ENCODE data around the gene NOCT. TPM values are rescaled to one million over a fixed set of nuclear protein-coding genes. Genes with fewer than 3 reads are reported as not detected.
"Not testable (repeated sequence)": the region's sequence is repeated elsewhere in the genome, so short reads cannot be mapped to it uniquely, and the experiment has no call there.

Gene NOCT
- total RNA-seq, 2 experiments from 2014 or later, result 9.3 to 10.4 TPM

- Mint-ChIP-seq H3K4me1 (ENCODE audit: low read depth) (no peaks in the 10 kb centered on the region), H3K36me3 (ENCODE audit: low read depth) (no peaks in the 10 kb centered on the region), H3K27me3 (ENCODE audit: low read depth) (peaks cover 3% of the 10 kb centered on the region), H3K9me3 (no peaks in the 10 kb centered on the region), H3K4me3 (no peak overlapping the region), H3K27ac (no peak overlapping the region)
- no peak for DNase-seq
- intact Hi-C loops (cut with micrococcal nuclease), result no loop called here
- CTCF ChIA-PET, result no interaction called here
Measured at GRCh38 chr4:138984647-138985046, 30.9 kb upstream of the NOCT start.

- CTCF ChIA-PET, result no interaction called here
- H3K36me3 Mint-ChIP-seq (ENCODE audit: low read depth), result no peaks in the 10 kb centered on the region
- peaks cover 3% of the 10 kb centered on the region for H3K27me3 Mint-ChIP-seq (ENCODE audit: low read depth)
- no peaks in the 10 kb centered on the region for H3K4me1 Mint-ChIP-seq (ENCODE audit: low read depth)
- H3K9me3 Mint-ChIP-seq, result no peaks in the 10 kb centered on the region
- no peak overlapping the region for H3K27ac Mint-ChIP-seq
- intact Hi-C loops (cut with micrococcal nuclease), result no loop called here
- H3K4me3 Mint-ChIP-seq, result no peak overlapping the region
- no peak for DNase-seq
Measured at GRCh38 chr4:138992676-138993075, 22.9 kb upstream of the NOCT start.

DNA sequence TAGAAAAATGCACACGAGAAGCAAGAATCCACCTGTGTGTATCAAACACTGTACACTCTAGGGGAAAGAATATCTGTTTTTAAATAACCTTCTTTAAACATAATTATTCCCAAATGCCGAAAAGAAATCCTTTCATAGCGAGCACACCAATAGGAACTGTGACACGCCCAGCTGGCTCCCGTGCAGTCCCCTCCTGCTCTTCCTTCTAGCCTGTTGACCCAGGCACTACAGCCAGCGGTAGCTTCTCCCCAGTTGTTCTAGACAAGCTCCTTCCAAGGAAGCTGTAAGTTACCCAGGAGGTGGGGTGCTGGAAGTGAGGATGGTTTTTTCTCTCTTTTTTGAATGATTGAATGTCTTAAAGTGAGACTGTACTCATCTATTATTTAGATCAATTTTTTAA, 19.5 kb upstream of the NOCT start:
- H3K27ac Mint-ChIP-seq, result no peak overlapping the region
- CTCF ChIA-PET, result no interaction called here
- no peaks in the 10 kb centered on the region for H3K27me3 Mint-ChIP-seq (ENCODE audit: low read depth)
- no peak for DNase-seq
- no peaks in the 10 kb centered on the region for H3K36me3 Mint-ChIP-seq (ENCODE audit: low read depth)
- intact Hi-C loops (cut with micrococcal nuclease), result no loop called here
- H3K4me3 Mint-ChIP-seq, result no peak overlapping the region
- no peaks in the 10 kb centered on the region for H3K9me3 Mint-ChIP-seq
- no peaks in the 10 kb centered on the region for H3K4me1 Mint-ChIP-seq (ENCODE audit: low read depth)

- Mint-ChIP-seq H3K4me3 (no peak overlapping the region), H3K36me3 (ENCODE audit: low read depth) (no peaks in the 10 kb centered on the region), H3K4me1 (ENCODE audit: low read depth) (no peaks in the 10 kb centered on the region), H3K27me3 (ENCODE audit: low read depth) (no peaks in the 10 kb centered on the region), H3K9me3 (no peaks in the 10 kb centered on the region), H3K27ac (no peak overlapping the region)
- CTCF ChIA-PET, result no interaction called here
- DNase-seq, result no peak
- intact Hi-C loops (cut with micrococcal nuclease), result no loop called here
Measured at GRCh38 chr4:138999666-139000065, 15.9 kb upstream of the NOCT start.

DNA sequence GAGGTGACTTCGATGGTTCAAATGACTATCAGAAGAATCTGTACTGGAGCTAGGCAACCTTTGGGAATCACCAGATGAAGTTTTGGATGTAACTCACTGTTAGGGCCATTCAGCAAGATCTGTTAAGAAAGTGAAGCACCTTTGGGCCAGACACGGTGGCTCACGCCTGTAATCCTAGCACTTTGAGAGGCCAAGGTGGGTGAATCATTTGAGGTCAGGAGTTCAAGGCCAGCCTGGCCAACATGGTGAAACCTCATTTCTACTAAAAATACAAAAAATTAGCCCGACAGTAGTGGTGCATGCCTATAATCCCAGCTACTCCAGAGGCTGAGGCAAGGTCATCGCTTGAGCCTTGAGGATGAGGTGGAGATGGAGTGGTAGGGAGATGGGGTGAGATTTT, 15.4 kb upstream of the NOCT start:
- H3K9me3 Mint-ChIP-seq; H3K27ac Mint-ChIP-seq; H3K36me3 Mint-ChIP-seq (ENCODE audit: low read depth); H3K4me3 Mint-ChIP-seq; DNase-seq; H3K27me3 Mint-ChIP-seq (ENCODE audit: low read depth); CTCF ChIA-PET; intact Hi-C loops (cut with micrococcal nuclease); H3K4me1 Mint-ChIP-seq (ENCODE audit: low read depth): not testable (repeated sequence)

- DNase-seq; H3K4me3 Mint-ChIP-seq; H3K4me1 Mint-ChIP-seq (ENCODE audit: low read depth); H3K27me3 Mint-ChIP-seq (ENCODE audit: low read depth); H3K9me3 Mint-ChIP-seq; H3K27ac Mint-ChIP-seq; H3K36me3 Mint-ChIP-seq (ENCODE audit: low read depth); intact Hi-C loops (cut with micrococcal nuclease): not testable (repeated sequence)
- CTCF ChIA-PET, result interaction anchor here (0.7 kb wide), 2 partner anchors 24 to 31 kb away, joined by 3 to 4 read pairs; no protein-coding TSS in a partner anchor
Measured at GRCh38 chr4:139001430-139001829, 14.2 kb upstream of the NOCT start.

DNA sequence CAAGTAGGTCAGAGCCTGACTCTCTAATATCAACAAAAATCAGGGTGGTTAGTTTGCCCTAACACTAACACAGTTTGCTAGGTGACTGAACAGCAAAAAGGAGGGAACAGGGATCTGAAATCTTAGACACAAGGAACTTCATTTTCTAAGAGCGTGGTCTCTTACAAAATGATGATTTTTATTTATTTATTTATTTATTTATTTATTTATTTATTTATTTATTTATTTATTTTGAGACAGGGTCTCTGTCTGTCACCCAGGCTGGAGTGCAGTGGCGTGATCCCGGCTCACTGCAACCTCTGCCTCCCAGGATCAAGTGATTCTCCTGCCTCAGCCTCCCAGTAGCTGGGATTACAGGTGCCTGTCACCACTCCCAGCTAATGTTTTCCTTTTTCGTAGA, 11.9 kb upstream of the NOCT start:
- H3K9me3 Mint-ChIP-seq; H3K27ac Mint-ChIP-seq; DNase-seq; H3K4me3 Mint-ChIP-seq; H3K36me3 Mint-ChIP-seq (ENCODE audit: low read depth); H3K4me1 Mint-ChIP-seq (ENCODE audit: low read depth); CTCF ChIA-PET; H3K27me3 Mint-ChIP-seq (ENCODE audit: low read depth); intact Hi-C loops (cut with micrococcal nuclease): not testable (repeated sequence)

DNA sequence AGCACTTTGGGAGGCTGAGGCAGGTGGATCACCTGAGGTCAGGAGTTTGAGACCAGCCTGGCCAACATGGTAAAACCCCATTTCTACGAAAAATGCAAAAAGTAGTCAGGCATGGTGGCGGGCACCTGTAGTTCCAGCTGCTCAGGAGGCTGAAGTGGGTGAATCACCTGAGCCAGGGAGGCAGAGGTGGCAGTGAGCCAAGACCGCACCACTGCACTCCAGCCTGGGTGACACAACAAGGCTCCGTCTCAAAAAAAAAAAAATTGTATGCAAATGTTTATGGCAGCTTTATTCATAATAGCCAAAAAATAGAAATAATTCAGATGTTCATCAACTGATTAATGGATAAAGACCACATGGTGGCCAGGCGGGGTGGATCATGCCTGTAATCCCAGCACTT, 9.8 kb upstream of the NOCT start:
- intact Hi-C loops (cut with micrococcal nuclease), result no loop called here
- Mint-ChIP-seq H3K36me3 (ENCODE audit: low read depth) (no peaks in the 10 kb centered on the region), H3K4me1 (ENCODE audit: low read depth) (no peaks in the 10 kb centered on the region), H3K9me3 (no peaks in the 10 kb centered on the region), H3K4me3 (no peak overlapping the region), H3K27me3 (ENCODE audit: low read depth) (no peaks in the 10 kb centered on the region), H3K27ac (no peak overlapping the region)
- CTCF ChIA-PET, result interaction anchor here (1.2 kb wide), 1 partner anchor 25 kb away, joined by 3 read pairs; no protein-coding TSS in a partner anchor
- no peak for DNase-seq

- Mint-ChIP-seq H3K4me3 (no peak overlapping the region), H3K27me3 (ENCODE audit: low read depth) (no peaks in the 10 kb centered on the region), H3K9me3 (no peaks in the 10 kb centered on the region), H3K36me3 (ENCODE audit: low read depth) (no peaks in the 10 kb centered on the region), H3K27ac (no peak overlapping the region), H3K4me1 (ENCODE audit: low read depth) (no peaks in the 10 kb centered on the region)
- no peak for DNase-seq
- CTCF ChIA-PET, result interaction anchor here (0.6 kb wide), 1 partner anchor 136 kb away, joined by 3 read pairs; no protein-coding TSS in a partner anchor
- intact Hi-C loops (cut with micrococcal nuclease), result no loop called here
Measured at GRCh38 chr4:139007640-139008039, 7.9 kb upstream of the NOCT start.

DNA sequence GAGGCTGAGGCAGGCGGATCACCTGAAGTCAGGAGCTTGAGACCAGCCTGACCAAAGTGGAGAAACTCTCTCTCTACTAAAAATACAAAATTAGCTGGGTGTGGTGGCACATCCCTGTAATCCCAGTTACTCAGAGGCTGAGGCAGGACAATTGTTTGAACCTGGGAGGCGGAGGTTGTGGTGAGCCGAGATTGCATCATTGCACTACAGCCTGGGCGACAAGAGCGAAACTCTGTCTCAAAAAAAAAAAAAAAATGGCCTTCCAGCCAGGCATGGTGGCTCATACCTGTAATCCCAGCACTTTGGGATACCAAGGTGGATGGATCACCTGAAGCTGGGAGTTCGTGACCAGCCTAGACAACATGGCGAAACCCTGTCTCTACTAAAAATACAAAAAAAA, 7.3 kb upstream of the NOCT start:
- H3K4me1 Mint-ChIP-seq (ENCODE audit: low read depth); H3K27ac Mint-ChIP-seq; DNase-seq; intact Hi-C loops (cut with micrococcal nuclease); H3K4me3 Mint-ChIP-seq; H3K36me3 Mint-ChIP-seq (ENCODE audit: low read depth); H3K9me3 Mint-ChIP-seq; H3K27me3 Mint-ChIP-seq (ENCODE audit: low read depth): not testable (repeated sequence)
- CTCF ChIA-PET, result interaction anchor here (0.6 kb wide), 1 partner anchor 136 kb away, joined by 3 read pairs; no protein-coding TSS in a partner anchor

DNA sequence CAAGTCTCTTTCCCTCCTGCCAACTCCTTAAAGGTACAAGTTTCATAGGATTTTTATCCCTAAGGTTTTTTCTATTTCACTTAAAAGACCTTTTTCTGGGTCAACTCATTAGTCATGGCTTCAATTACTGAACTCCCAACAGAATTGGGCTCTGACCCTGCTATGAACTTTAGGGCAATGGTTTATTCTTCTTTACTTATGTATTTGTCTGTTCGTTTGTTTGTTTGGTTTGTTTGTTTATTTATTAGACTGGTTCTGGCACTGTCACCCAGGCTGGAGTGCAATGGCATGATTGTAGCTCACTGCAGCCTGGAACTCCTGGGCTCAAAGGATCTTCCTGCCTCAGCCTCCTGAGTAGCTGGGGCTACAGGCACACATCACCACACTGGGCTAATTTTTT, 5.9 kb upstream of the NOCT start:
- intact Hi-C loops (cut with micrococcal nuclease), result loop anchor here (5.0 to 10.0 kb wide), 3 partner anchors 645 to 1515 kb away; partner anchors contain the start of genes ELMOD2 and SCOC
- H3K9me3 Mint-ChIP-seq, result no peaks in the 10 kb centered on the region
- no peak overlapping the region for H3K4me3 Mint-ChIP-seq
- no peak for DNase-seq
- H3K27ac Mint-ChIP-seq, result no peak overlapping the region
- no peaks in the 10 kb centered on the region for H3K36me3 Mint-ChIP-seq (ENCODE audit: low read depth)
- peaks cover 13% of the 10 kb centered on the region for H3K4me1 Mint-ChIP-seq (ENCODE audit: low read depth)
- CTCF ChIA-PET, result no interaction called here
- no peaks in the 10 kb centered on the region for H3K27me3 Mint-ChIP-seq (ENCODE audit: low read depth)

GRCh38 chr4:139011225-139011950, 4.2 kb upstream of the NOCT start:
- CTCF ChIA-PET, result no interaction called here

More at GRCh38 chr4:139011225-139011950, 4.2 kb upstream of the NOCT start:
- no peak overlapping the region for H3K27ac Mint-ChIP-seq
- H3K9me3 Mint-ChIP-seq, result no peaks in the 10 kb centered on the region
- H3K4me3 Mint-ChIP-seq, result no peak overlapping the region
- H3K36me3 Mint-ChIP-seq (ENCODE audit: low read depth), result no peaks in the 10 kb centered on the region
- DNase-seq, result no peak
- intact Hi-C loops (cut with micrococcal nuclease), result loop anchor here (5.0 to 10.0 kb wide), 3 partner anchors 643 to 1513 kb away; partner anchors contain the start of genes ELMOD2 and SCOC
- no peaks in the 10 kb centered on the region for H3K27me3 Mint-ChIP-seq (ENCODE audit: low read depth)
- peaks cover 19% of the 10 kb centered on the region for H3K4me1 Mint-ChIP-seq (ENCODE audit: low read depth)
